ENCODE measurements around the gene NEK8. TPM values are rescaled to one million over a fixed set of nuclear protein-coding genes. Genes with fewer than 3 reads are reported as not detected.
"Not testable (repeated sequence)": the region's sequence is repeated elsewhere in the genome, so short reads cannot be mapped to it uniquely, and the experiment has no call there.

Gene NEK8
- total RNA-seq, 2 experiments from 2014 or later = 14.0 to 17.0 TPM

DNA sequence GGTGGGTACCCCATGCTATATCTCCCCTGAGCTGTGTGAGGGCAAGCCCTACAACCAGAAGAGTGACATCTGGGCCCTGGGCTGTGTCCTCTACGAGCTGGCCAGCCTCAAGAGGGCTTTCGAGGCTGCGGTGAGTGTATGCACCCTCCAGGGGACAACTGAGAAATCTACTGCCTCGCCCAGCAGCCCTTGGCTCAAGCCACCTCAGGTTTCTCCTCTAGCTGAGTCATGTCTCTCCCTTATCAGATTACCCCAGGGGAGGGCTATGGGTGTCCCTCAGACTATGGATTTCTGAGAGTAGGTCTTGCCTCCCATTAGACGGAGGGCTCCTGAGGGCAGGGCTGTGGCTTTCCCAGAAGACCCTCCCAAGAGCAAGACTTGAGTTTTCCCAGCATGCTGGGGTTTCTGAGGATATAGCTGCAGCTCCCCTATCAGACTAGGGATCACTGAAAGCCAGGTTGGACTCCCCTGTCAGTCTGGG is 6.7 kb downstream of the NEK8 start:
- H3K27ac ChIP-seq (ENCODE audit: low read depth, low read length, poor library complexity, severe bottlenecking) = no peak overlapping the region
- CTCF ChIA-PET (ENCODE audit: unreplicated experiment) = no interaction called here
- BruUV-seq (replicated peaks) = no TSS peak

DNA sequence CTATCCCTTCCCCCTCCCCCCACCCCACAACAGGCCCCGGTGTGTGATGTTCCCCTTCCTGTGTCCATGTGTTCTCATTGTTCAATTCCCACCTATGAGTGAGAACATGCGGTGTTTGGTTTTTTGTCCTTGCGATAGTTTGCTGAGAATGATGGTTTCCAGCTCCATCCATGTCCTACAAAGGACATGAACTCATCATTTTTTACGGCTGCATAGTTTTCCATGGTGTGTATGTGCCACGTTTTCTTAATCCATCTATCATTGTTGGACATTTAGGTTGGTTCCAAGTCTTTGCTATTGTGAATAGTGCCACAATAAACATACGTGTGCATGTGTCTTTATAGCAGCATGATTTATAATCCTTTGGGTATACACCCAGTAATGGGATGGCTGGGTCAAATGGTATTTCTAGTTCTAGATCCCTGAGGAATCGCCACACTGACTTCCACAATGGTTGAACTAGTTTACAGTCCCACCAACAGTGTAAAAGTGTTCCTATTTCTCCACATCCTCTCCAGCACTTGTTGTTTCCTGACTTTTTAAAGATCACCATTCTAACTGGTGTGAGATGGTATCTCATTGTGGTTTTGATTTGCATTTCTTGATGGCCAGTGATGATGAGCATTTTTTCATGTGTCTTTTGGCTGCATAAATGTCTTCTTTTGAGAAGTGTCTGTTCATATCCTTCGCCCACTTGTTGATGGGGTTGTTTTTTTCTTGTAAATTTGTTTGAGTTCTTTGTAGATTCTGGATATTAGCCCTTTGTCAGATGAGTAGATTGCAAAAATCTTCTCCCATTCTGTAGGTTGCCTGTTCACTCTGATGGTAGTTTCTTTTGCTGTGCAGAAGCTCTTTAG is 7.6 kb downstream of the NEK8 start:
- Histone ChIP-seq H3K4me1 (ENCODE audit: insufficient read depth, low read length, poor library complexity, severe bottlenecking) (peaks cover 54% of the 10 kb centered on the region), H3K36me3 (ENCODE audit: insufficient read depth, low read length) (peaks cover 32% of the 10 kb centered on the region), H3K79me2 (ENCODE audit: insufficient read depth, low read depth, low read length) (peaks cover 10% of the 10 kb centered on the region; the same call in 1 of the 2 replicates)
- POLR2A ChIA-PET = interaction anchor here (1.1 kb wide), 1 partner anchor 16 kb away, joined by 3 read pairs; the partner anchor contains the start of gene RPL23A
- H2AFZ ChIP-seq (ENCODE audit: low read length); H3K9me3 ChIP-seq (ENCODE audit: low read length); intact Hi-C loops (cut with micrococcal nuclease; ENCODE audit: unreplicated experiment); H3K27ac ChIP-seq (ENCODE audit: low read depth, low read length, poor library complexity, severe bottlenecking); CTCF ChIA-PET (ENCODE audit: unreplicated experiment); DNase-seq (ENCODE audit: low spot score); H3K4me2 ChIP-seq (ENCODE audit: low read length); H3K4me3 ChIP-seq (ENCODE audit: low read depth, low read length, poor library complexity, severe bottlenecking); H3K9me2 ChIP-seq (ENCODE audit: insufficient read depth, low read length); H4K20me1 ChIP-seq (ENCODE audit: insufficient read depth, low read length): not testable (repeated sequence)
- BruUV-seq (replicated peaks) = TSS peak; percentile 81

More for the DNA sequence above, 6.7 kb downstream of the NEK8 start:
- H4K20me1 ChIP-seq (ENCODE audit: insufficient read depth, low read length) = no peaks in the 10 kb centered on the region
- peaks cover 26% of the 10 kb centered on the region for H3K36me3 ChIP-seq (ENCODE audit: insufficient read depth, low read length)
- no peak overlapping the region for H2AFZ ChIP-seq (ENCODE audit: low read length)
- H3K79me2 ChIP-seq (ENCODE audit: insufficient read depth, low read depth, low read length) = peaks cover 8% of the 10 kb centered on the region; the same call in 1 of the 2 replicates
- peaks cover 3% of the 10 kb centered on the region; the same call in 1 of the 2 replicates for H3K9me3 ChIP-seq (ENCODE audit: low read length)
- intact Hi-C loops (cut with micrococcal nuclease; ENCODE audit: unreplicated experiment) = no loop called here
- peaks cover 45% of the 10 kb centered on the region for H3K4me1 ChIP-seq (ENCODE audit: insufficient read depth, low read length, poor library complexity, severe bottlenecking)
- no peaks in the 10 kb centered on the region for H3K9me2 ChIP-seq (ENCODE audit: insufficient read depth, low read length)
- DNase-seq (ENCODE audit: low spot score) = no peak
- H3K4me2 ChIP-seq (ENCODE audit: low read length) = no peak overlapping the region
- POLR2A ChIA-PET = interaction anchor here (1.1 to 1.6 kb wide), 2 partner anchors 15 to 16 kb away, joined by 3 to 5 read pairs; partner anchors contain the start of gene RPL23A
- TF ChIP-seq, protein P1, sequence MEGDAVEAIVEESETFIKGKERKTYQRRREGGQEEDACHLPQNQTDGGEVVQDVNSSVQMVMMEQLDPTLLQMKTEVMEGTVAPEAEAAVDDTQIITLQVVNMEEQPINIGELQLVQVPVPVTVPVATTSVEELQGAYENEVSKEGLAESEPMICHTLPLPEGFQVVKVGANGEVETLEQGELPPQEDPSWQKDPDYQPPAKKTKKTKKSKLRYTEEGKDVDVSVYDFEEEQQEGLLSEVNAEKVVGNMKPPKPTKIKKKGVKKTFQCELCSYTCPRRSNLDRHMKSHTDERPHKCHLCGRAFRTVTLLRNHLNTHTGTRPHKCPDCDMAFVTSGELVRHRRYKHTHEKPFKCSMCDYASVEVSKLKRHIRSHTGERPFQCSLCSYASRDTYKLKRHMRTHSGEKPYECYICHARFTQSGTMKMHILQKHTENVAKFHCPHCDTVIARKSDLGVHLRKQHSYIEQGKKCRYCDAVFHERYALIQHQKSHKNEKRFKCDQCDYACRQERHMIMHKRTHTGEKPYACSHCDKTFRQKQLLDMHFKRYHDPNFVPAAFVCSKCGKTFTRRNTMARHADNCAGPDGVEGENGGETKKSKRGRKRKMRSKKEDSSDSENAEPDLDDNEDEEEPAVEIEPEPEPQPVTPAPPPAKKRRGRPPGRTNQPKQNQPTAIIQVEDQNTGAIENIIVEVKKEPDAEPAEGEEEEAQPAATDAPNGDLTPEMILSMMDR (conservative IDR thresholded peaks at IDR 0.05; ENCODE audit: low read length) = no peak
- TF ChIP-seq EZH2phosphoT487 (IDR thresholded peaks at IDR 0.05; ENCODE audit: borderline replicate concordance, low read depth, low read length) = no peak
- H3K4me3 ChIP-seq (ENCODE audit: low read depth, low read length, poor library complexity, severe bottlenecking) = no peak overlapping the region

DNA sequence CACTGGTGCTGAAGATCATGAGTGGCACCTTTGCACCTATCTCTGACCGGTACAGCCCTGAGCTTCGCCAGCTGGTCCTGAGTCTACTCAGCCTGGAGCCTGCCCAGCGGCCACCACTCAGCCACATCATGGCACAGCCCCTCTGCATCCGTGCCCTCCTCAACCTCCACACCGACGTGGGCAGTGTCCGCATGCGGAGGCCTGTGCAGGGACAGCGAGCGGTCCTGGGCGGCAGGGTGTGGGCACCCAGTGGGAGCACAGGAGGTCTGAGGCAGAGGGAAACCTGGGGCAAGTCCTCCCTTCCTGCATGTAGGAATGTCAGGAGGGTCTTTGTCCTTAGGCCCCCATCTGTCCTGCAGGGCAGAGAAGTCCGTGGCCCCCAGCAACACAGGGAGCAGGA is 8.7 kb downstream of the NEK8 start:
- Histone ChIP-seq H3K27ac (ENCODE audit: low read depth, low read length, poor library complexity, severe bottlenecking) (peak overlapping the region; percentile 95), H3K4me3 (ENCODE audit: low read depth, low read length, poor library complexity, severe bottlenecking) (peak overlapping the region; percentile 60), H3K9me2 (ENCODE audit: insufficient read depth, low read length) (no peaks in the 10 kb centered on the region), H3K4me2 (ENCODE audit: low read length) (peak overlapping the region; percentile 77), H3K36me3 (ENCODE audit: insufficient read depth, low read length) (peaks cover 32% of the 10 kb centered on the region), H2AFZ (ENCODE audit: low read length) (no peak overlapping the region), H3K9me3 (ENCODE audit: low read length) (peaks cover 3% of the 10 kb centered on the region; the same call in 1 of the 2 replicates), H4K20me1 (ENCODE audit: insufficient read depth, low read length) (no peaks in the 10 kb centered on the region), H3K4me1 (ENCODE audit: insufficient read depth, low read length, poor library complexity, severe bottlenecking) (peaks cover 65% of the 10 kb centered on the region), H3K79me2 (ENCODE audit: insufficient read depth, low read depth, low read length) (peaks cover 10% of the 10 kb centered on the region; the same call in 1 of the 2 replicates)
- DNase-seq (ENCODE audit: low spot score) = no peak
- ChIA-PET POLR2A (no interaction called here), CTCF (ENCODE audit: unreplicated experiment) (no interaction called here)
- BruUV-seq (replicated peaks) = no TSS peak
- intact Hi-C loops (cut with micrococcal nuclease; ENCODE audit: unreplicated experiment) = no loop called here
- TF ChIP-seq, protein P1 (conservative IDR thresholded peaks at IDR 0.05; ENCODE audit: low read length) = no peak
- no peak for TF ChIP-seq EZH2phosphoT487 (IDR thresholded peaks at IDR 0.05; ENCODE audit: borderline replicate concordance, low read depth, low read length)
